HepG2 (cell line): ENCODE results near the gene DAGLB. TPM values are rescaled to one million over a fixed set of nuclear protein-coding genes. Genes with fewer than 3 reads are reported as not detected.

Experiments
- ATAC-seq: fragments of 200-7000 bp; cut with Tn5 transposase; 3 replicates; pipeline ENCODE4 v1.9.1; 2020; ENCODE audit warnings: mild to moderate bottlenecking, moderate library complexity
- BruUV-seq: library from RNA; stranded (reverse); fragments of 400-500 nt; replicated peaks from 2 replicates; lab custom pipeline; 2021; lab: Mats Ljungman, UMichigan
- CTCF ChIA-PET: fragments of 300-600 bp; formaldehyde crosslinking; extraction: SDS; loops from one replicate; lab custom pipeline; 2021; ENCODE audit warnings: low total read pairs, inconsistent platforms, low intra/inter-chr PET ratio; lab: Yijun Ruan, JAX
- POLR2A ChIA-PET: fragments of 350-600 bp; sonication (Branson Sonifier 250); formaldehyde crosslinking; loops from one replicate; lab custom pipeline; 2020; ENCODE audit warnings: antibody characterized with exemption, inconsistent platforms; lab: Yijun Ruan, JAX
- DNase-seq: peaks from one replicate; pipeline ENCODE4 v3.0.0-alpha.2; 2015; ENCODE audit warnings: low spot score
- FAIRE-seq: peaks from 3 replicates; lab custom pipeline; 2011; peaks lifted over from hg19 to GRCh38; lab: Jason Lieb, UNC
- H2AFZ ChIP-seq: one replicate; pipeline ENCODE4 v1.6.1; 2011; ENCODE audit warnings: low read length, inconsistent platforms
- H3K27ac ChIP-seq: fragments of 300-600 bp; 3 replicates; pipeline ENCODE4 v1.8.0; 2011; ENCODE audit warnings: mixed run types, mild to moderate bottlenecking, mixed read lengths, low read length, inconsistent platforms; ENCODE audit not compliant: insufficient read depth; ENCODE audit errors: extremely low read length
- H3K27me3 ChIP-seq, 2 experiments: fragments of 200-600 bp in 1 of 2; 2 replicates in 1 of 2; 3 replicates in 1 of 2; pipeline versions ENCODE4 v1.6.0 to v1.8.0; 2011; ENCODE audit warnings: low read length in 2 of 2, mild to moderate bottlenecking in 2 of 2, moderate library complexity in 2 of 2, inconsistent platforms in 1 of 2; ENCODE audit not compliant: insufficient read depth in 2 of 2, control insufficient read depth in 1 of 2
- H3K36me3 ChIP-seq, 2 experiments: fragments of 200-600 bp in 1 of 2; replicated peaks in 1 of 2; 2 replicates in 1 of 2; 3 replicates in 1 of 2; pipeline versions ENCODE4 v1.5.1 to v1.8.0; 2011; ENCODE audit warnings: low read length in 2 of 2, inconsistent platforms in 1 of 2; ENCODE audit not compliant: insufficient read depth in 2 of 2, control insufficient read depth in 1 of 2
- H3K4me1 ChIP-seq: 2 replicates; pipeline ENCODE4 v1.5.1; 2012; ENCODE audit warnings: low read length, inconsistent platforms; ENCODE audit not compliant: insufficient read depth
- H3K4me2 ChIP-seq: 2 replicates; pipeline ENCODE4 v1.6.0; 2011; ENCODE audit warnings: low read depth, low read length, inconsistent platforms
- H3K4me3 ChIP-seq, 3 experiments: fragments of 200-600 bp in 1 of 3; sonication (generic), shearing (Covaris generic) in 1 of 3; replicated peaks in 1 of 3; 2 replicates each; pipeline ENCODE4 v1.5.1; 2011 to 2016; ENCODE audit warnings: low read length in 3 of 3, inconsistent platforms in 2 of 3, low read depth in 2 of 3, mild to moderate bottlenecking in 2 of 3, control low read depth in 1 of 3, mixed read lengths in 1 of 3; ENCODE audit not compliant: insufficient read depth in 1 of 3
- H3K79me2 ChIP-seq: one replicate; pipeline ENCODE4 v1.6.1; 2011; ENCODE audit warnings: low read length, inconsistent platforms; ENCODE audit not compliant: insufficient read depth
- H3K9ac ChIP-seq: 2 replicates; pipeline ENCODE4 v1.6.0; 2011; ENCODE audit warnings: mild to moderate bottlenecking, low read depth, low read length, inconsistent platforms; ENCODE audit not compliant: insufficient read depth
- H3K9me3 ChIP-seq: 2 replicates; pipeline ENCODE4 v1.5.1; 2012; ENCODE audit warnings: mild to moderate bottlenecking, low read length
- H4K20me1 ChIP-seq: 2 replicates; pipeline ENCODE4 v1.6.0; 2011; ENCODE audit warnings: inconsistent platforms, mild to moderate bottlenecking, low read length, moderate library complexity; ENCODE audit not compliant: insufficient read depth
- BRF2 ChIP-seq: sonication (generic); formaldehyde crosslinking; IDR thresholded peaks from 2 replicates; pipeline ENCODE4 v1.8.1; 2022; ENCODE audit warnings: mild to moderate bottlenecking, missing genetic modification reagents
- EZH2 ChIP-seq: conservative IDR thresholded peaks from 2 replicates; pipeline ENCODE4 v1.6.1; 2012; ENCODE audit warnings: mild to moderate bottlenecking, low read depth, low read length, moderate library complexity
- FOXK1 ChIP-seq: sonication (generic); formaldehyde crosslinking; IDR thresholded peaks from 2 replicates; pipeline ENCODE4 v1.4.0; 2020; ENCODE audit warnings: low read depth, missing genetic modification reagents, borderline replicate concordance
- GLI4 ChIP-seq: sonication (generic); formaldehyde crosslinking; IDR thresholded peaks from 2 replicates; pipeline ENCODE4 v1.5.1; 2020; ENCODE audit warnings: missing genetic modification reagents, mild to moderate bottlenecking, moderate library complexity, borderline replicate concordance
- IRF2 ChIP-seq: IDR thresholded peaks from 2 replicates; pipeline ENCODE4 v1.6.1; 2018; ENCODE audit warnings: missing genetic modification reagents, missing compliant biosample characterization
- MEIS1 ChIP-seq: sonication (generic); formaldehyde crosslinking; IDR thresholded peaks from 2 replicates; pipeline ENCODE4 v1.9.0; 2021; ENCODE audit warnings: mild to moderate bottlenecking, missing genetic modification reagents, moderate library complexity, borderline replicate concordance
- PHF20 ChIP-seq: sonication (generic); formaldehyde crosslinking; IDR thresholded peaks from 2 replicates; pipeline ENCODE4 v1.5.0; 2020; ENCODE audit warnings: mild to moderate bottlenecking, missing genetic modification reagents
- SRY ChIP-seq: sonication (generic); formaldehyde crosslinking; IDR thresholded peaks from 2 replicates; pipeline ENCODE4 v1.8.0; 2022; ENCODE audit warnings: mild to moderate bottlenecking, missing genetic modification reagents
- TARDBP ChIP-seq: sonication (generic); formaldehyde crosslinking; IDR thresholded peaks from 2 replicates; pipeline ENCODE4 v1.8.0; 2022; ENCODE audit warnings: mild to moderate bottlenecking, missing genetic modification reagents
- ZBTB44 ChIP-seq: sonication (generic); formaldehyde crosslinking; IDR thresholded peaks from 2 replicates; pipeline ENCODE4 v1.4.0; 2020; ENCODE audit warnings: missing genetic modification reagents
- ZFP36L2 ChIP-seq: sonication (generic); formaldehyde crosslinking; IDR thresholded peaks from 2 replicates; pipeline ENCODE4 v1.4.0; 2020; ENCODE audit warnings: missing genetic modification reagents
- ZNF556 ChIP-seq: sonication (generic); formaldehyde crosslinking; IDR thresholded peaks from 2 replicates; pipeline ENCODE4 v1.4.0; 2020; ENCODE audit warnings: mild to moderate bottlenecking, missing genetic modification reagents, borderline replicate concordance
- ZNF574 ChIP-seq: sonication (generic); formaldehyde crosslinking; IDR thresholded peaks from 2 replicates; pipeline ENCODE4 v1.4.0; 2020; ENCODE audit warnings: missing genetic modification reagents
- ZNF652 ChIP-seq: IDR thresholded peaks from 2 replicates; pipeline ENCODE4 v1.6.1; 2016; ENCODE audit warnings: low read depth, borderline replicate concordance
- ZNF782 ChIP-seq: sonication (generic); formaldehyde crosslinking; IDR thresholded peaks from 2 replicates; pipeline ENCODE4 v1.4.0; 2020; ENCODE audit warnings: missing genetic modification reagents, mild to moderate bottlenecking, borderline replicate concordance
- ZSCAN25 ChIP-seq: sonication (generic); formaldehyde crosslinking; IDR thresholded peaks from 2 replicates; pipeline ENCODE4 v1.8.0; 2022; ENCODE audit warnings: mild to moderate bottlenecking, missing genetic modification reagents
- ZSCAN31 ChIP-seq: sonication (generic); formaldehyde crosslinking; IDR thresholded peaks from 2 replicates; pipeline ENCODE4 v1.5.0; 2020; ENCODE audit warnings: low read depth, mild to moderate bottlenecking, missing genetic modification reagents
- WGBS: methylation state at CpG from one replicate; pipeline ENCODE4 v1.1.6; 2017; ENCODE audit warnings: low lambda C conversion rate; 5-methylcytosine and 5-hydroxymethylcytosine counted together
- in situ Hi-C: cut with HindIII; loops from 2 replicates; pipeline ENCODE4 v1.10.0; 2017; ENCODE audit warnings: low pct_unique_long_range_greater_than_20kb; ENCODE audit not compliant: extremely low pct_ligation_motif_present
- intact Hi-C: fragments of 100-400 bp; cut with micrococcal nuclease; formaldehyde crosslinking; loops from one replicate; pipeline ENCODE4 v1.10.0; 2022; ENCODE audit not compliant: unreplicated experiment
- polyA plus RNA-seq, 8 experiments: library from polyadenylated mRNA; depleted of rRNA in 3 of 8; stranded (reverse) in 7 of 8; unstranded in 1 of 8; fragments of >200 nt; fragmentation: Illumina TruSeq in 4 of 8; extraction: Trizol in 4 of 8; gene quantifications; 2 replicates each; pipeline versions ENCODE4 v1.2.1 to v1.2.3, GENCODE V29; 2011 to 2016; ENCODE audit warnings: low read depth in 4 of 8, missing spikeins in 1 of 8, mixed read lengths in 1 of 8; ENCODE audit not compliant: insufficient read depth in 1 of 8
- total RNA-seq, 5 experiments: library from RNA; depleted of rRNA; stranded (reverse); fragments of >200 nt; fragmentation: Illumina TruSeq; extraction: Trizol; gene quantifications; 2 replicates each; pipeline ENCODE4 v1.2.3, GENCODE V29; 2016; ENCODE audit warnings: low read depth in 1 of 5
- TF ChIP-seq, protein P1 (sequence below): sonication (generic); formaldehyde crosslinking; IDR thresholded peaks from 2 replicates; pipeline ENCODE4 v1.5.0; 2020; ENCODE audit warnings: missing genetic modification reagents

The DAGLB gene
- total and polyA plus RNA-seq, 2 of the 13 experiments (the other 11 are each of a cell fraction or from before 2014, with no cell fraction given), result 7.9 to 9.8 TPM

GRCh38 chr7:6359734-6360133, 88.0 kb downstream of the DAGLB start:
- in situ Hi-C loops, result no loop called here
- no TSS peak for BruUV-seq
- no peak for TF ChIP-seq MEIS1
- no peak for TF ChIP-seq ZBTB44 (CRISPR knock-in tag)
- TF ChIP-seq SRY, result no peak
- no peak for TF ChIP-seq ZFP36L2
- TF ChIP-seq EZH2, result no peak
- TF ChIP-seq, protein P1, sequence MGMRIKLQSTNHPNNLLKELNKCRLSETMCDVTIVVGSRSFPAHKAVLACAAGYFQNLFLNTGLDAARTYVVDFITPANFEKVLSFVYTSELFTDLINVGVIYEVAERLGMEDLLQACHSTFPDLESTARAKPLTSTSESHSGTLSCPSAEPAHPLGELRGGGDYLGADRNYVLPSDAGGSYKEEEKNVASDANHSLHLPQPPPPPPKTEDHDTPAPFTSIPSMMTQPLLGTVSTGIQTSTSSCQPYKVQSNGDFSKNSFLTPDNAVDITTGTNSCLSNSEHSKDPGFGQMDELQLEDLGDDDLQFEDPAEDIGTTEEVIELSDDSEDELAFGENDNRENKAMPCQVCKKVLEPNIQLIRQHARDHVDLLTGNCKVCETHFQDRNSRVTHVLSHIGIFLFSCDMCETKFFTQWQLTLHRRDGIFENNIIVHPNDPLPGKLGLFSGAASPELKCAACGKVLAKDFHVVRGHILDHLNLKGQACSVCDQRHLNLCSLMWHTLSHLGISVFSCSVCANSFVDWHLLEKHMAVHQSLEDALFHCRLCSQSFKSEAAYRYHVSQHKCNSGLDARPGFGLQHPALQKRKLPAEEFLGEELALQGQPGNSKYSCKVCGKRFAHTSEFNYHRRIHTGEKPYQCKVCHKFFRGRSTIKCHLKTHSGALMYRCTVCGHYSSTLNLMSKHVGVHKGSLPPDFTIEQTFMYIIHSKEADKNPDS (CRISPR knock-in tag), result no peak
- no peak for TF ChIP-seq IRF2 (CRISPR knock-in tag)
- TF ChIP-seq ZNF556, result no peak
- TF ChIP-seq ZNF652, result no peak
- no peak for TF ChIP-seq FOXK1 (CRISPR knock-in tag)
- TF ChIP-seq ZSCAN31 (CRISPR knock-in tag), result no peak
- TF ChIP-seq PHF20 (CRISPR knock-in tag), result no peak
- TF ChIP-seq GLI4 (CRISPR knock-in tag), result no peak
- no peak for TF ChIP-seq BRF2 (CRISPR knock-in tag)
- no peak for TF ChIP-seq ZNF782
- no peak for TF ChIP-seq TARDBP (CRISPR knock-in tag)
- no peak for TF ChIP-seq ZSCAN25
- TF ChIP-seq ZNF574, result no peak
- Histone ChIP-seq H2AFZ (peak overlapping the region; percentile 19), H3K27me3 (no peaks in the 10 kb centered on the region), H3K4me1 (peaks cover 32% of the 10 kb centered on the region), H3K79me2 (no peaks in the 10 kb centered on the region), H3K9me3 (no peaks in the 10 kb centered on the region), H3K27ac (no peak overlapping the region), H3K4me2 (no peak overlapping the region), H3K9ac (no peak overlapping the region), H3K36me3 (no peaks in the 10 kb centered on the region), H3K4me3 (no peak overlapping the region), H4K20me1 (no peaks in the 10 kb centered on the region)
- FAIRE-seq (no peak), DNase-seq (no peak), ATAC-seq (no peak)
- CTCF ChIA-PET, result no interaction called here
- POLR2A ChIA-PET, result interaction anchor here (1.5 kb wide), 1 partner anchor 26 kb away, joined by 9 read pairs; no protein-coding TSS in a partner anchor
- WGBS, result 70% methylated on average over 2 of the region's 2 CpGs
- intact Hi-C loops, result no loop called here
